PC-3 (cell line): ENCODE data around the gene KIF24.

ENCODE experiments used
- EZH2 ChIP-seq: fragments of 300-600 bp; sonication (generic); IDR thresholded peaks from one replicate; pipeline ENCODE4 v1.6.1; 2017; ENCODE audit warnings: antibody characterized with exemption, mild to moderate bottlenecking, low read length; ENCODE audit not compliant: unreplicated experiment
- TF ChIP-seq, protein P1 (sequence below): fragments of 300-600 bp; sonication (generic); conservative IDR thresholded peaks from 2 replicates; pipeline ENCODE4 v1.5.1; 2017; ENCODE audit warnings: antibody characterized with exemption, low read depth, mild to moderate bottlenecking, low read length

DNA sequence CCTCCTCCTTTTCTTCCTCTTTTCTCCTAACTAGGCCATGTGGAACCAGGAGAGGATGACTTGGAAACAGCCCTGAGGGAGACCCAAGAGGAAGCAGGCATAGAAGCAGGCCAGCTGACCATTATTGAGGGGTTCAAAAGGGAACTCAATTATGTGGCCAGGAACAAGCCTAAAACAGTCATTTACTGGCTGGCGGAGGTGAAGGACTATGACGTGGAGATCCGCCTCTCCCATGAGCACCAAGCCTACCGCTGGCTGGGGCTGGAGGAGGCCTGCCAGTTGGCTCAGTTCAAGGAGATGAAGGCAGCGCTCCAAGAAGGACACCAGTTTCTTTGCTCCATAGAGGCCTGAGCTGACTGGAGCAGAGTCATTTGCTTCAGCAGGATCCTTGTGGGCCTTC is 14.0 kb upstream of the KIF24 start:
- no peak for TF ChIP-seq EZH2
- TF ChIP-seq, protein P1, sequence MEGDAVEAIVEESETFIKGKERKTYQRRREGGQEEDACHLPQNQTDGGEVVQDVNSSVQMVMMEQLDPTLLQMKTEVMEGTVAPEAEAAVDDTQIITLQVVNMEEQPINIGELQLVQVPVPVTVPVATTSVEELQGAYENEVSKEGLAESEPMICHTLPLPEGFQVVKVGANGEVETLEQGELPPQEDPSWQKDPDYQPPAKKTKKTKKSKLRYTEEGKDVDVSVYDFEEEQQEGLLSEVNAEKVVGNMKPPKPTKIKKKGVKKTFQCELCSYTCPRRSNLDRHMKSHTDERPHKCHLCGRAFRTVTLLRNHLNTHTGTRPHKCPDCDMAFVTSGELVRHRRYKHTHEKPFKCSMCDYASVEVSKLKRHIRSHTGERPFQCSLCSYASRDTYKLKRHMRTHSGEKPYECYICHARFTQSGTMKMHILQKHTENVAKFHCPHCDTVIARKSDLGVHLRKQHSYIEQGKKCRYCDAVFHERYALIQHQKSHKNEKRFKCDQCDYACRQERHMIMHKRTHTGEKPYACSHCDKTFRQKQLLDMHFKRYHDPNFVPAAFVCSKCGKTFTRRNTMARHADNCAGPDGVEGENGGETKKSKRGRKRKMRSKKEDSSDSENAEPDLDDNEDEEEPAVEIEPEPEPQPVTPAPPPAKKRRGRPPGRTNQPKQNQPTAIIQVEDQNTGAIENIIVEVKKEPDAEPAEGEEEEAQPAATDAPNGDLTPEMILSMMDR: no peak
